ENCODE measurements around the gene UNK.
A peak's percentile ranks its signal among the peaks of the same experiment; 100 is the strongest.

DNA sequence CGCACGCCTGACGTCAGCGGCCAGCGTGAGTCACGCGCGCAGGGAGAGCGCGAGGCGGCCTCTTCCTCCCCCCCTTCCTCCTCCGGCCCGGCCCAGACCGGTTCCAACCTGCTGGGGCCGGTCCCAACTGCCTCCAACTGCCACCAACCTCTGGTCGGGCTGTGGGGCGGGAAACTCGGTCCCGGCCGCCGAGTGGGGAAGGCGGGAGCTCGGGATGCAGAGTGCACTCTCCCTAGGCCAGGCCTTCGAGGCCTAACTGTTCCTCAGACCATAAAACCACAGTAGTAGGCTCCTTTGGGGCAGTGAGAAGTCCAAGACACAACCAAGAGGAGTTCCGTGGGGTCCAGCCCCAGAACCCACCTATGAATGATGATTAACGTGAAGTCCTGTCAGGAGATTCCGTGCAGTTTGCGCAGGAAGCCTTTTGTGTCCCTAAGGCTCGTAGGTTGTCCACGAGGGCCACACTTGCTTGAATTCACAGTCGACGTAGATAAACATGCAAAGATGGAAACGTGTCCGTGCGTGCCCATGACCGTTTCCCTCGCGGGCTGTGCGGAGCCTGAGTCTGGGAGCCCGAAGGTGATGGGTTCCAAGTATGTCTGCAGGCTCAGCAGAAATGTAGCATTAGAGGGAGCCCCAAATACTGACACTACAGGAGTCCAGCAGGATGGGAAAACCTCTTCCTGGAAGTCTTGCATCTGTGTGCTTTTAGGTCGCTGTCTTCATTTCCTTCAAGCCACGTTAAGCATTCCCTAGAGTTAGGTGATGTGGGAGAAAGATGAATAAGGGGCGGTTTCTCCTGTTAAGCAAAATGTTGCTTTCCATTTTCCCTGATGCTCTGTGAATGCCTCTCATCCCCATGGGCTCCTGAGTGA is 647 bp downstream of the UNK start:
- peak; percentile 62 for TF ChIP-seq POLR2A (IDR thresholded peaks at IDR 0.05)
- TF ChIP-seq, protein P1, sequence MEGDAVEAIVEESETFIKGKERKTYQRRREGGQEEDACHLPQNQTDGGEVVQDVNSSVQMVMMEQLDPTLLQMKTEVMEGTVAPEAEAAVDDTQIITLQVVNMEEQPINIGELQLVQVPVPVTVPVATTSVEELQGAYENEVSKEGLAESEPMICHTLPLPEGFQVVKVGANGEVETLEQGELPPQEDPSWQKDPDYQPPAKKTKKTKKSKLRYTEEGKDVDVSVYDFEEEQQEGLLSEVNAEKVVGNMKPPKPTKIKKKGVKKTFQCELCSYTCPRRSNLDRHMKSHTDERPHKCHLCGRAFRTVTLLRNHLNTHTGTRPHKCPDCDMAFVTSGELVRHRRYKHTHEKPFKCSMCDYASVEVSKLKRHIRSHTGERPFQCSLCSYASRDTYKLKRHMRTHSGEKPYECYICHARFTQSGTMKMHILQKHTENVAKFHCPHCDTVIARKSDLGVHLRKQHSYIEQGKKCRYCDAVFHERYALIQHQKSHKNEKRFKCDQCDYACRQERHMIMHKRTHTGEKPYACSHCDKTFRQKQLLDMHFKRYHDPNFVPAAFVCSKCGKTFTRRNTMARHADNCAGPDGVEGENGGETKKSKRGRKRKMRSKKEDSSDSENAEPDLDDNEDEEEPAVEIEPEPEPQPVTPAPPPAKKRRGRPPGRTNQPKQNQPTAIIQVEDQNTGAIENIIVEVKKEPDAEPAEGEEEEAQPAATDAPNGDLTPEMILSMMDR (IDR thresholded peaks at IDR 0.05) = no peak

Data from right lobe of liver (tissue), 4 donors.